K562 (cell line): ENCODE results near the gene DYRK1B. TPM values are rescaled to one million over a fixed set of nuclear protein-coding genes. Genes with fewer than 3 reads are reported as not detected.

ENCODE experiments used
- ATAC-seq: fragments of 200-7000 bp; cut with Tn5 transposase; 3 replicates; pipeline ENCODE4 v1.9.1; 2020; ENCODE audit warnings: moderate library complexity
- BruUV-seq: library from RNA; stranded (reverse); fragments of 400-500 nt; replicated peaks from 2 replicates; lab custom pipeline; 2021; lab: Mats Ljungman, UMichigan
- CTCF ChIA-PET: fragments of 300-600 bp; formaldehyde crosslinking; extraction: SDS; loops from one replicate; lab custom pipeline; 2021; ENCODE audit warnings: low intra/inter-chr PET ratio; lab: Yijun Ruan, JAX
- POLR2A ChIA-PET: fragments of 300-600, 350-650 bp; sonication (Branson Sonifier 250); formaldehyde crosslinking; extraction: SDS; loops from one replicate; lab custom pipeline; 2021; ENCODE audit warnings: antibody characterized with exemption, inconsistent platforms; lab: Yijun Ruan, JAX
- DNase-seq, 4 experiments: peaks; one replicate each; pipeline versions ENCODE4 v3.0.0 to v3.0.0-alpha.2; 2011 to 2018; ENCODE audit warnings: low spot score in 3 of 4, mixed read lengths in 3 of 4; ENCODE audit errors: extremely low read depth in 1 of 4
- FAIRE-seq: peaks from 2 replicates; lab custom pipeline; 2011; peaks lifted over from hg19 to GRCh38; lab: Jason Lieb, UNC
- H2AFZ ChIP-seq: 2 replicates; pipeline ENCODE4 v1.6.0; 2011; ENCODE audit warnings: low read depth, low read length, control low read depth, inconsistent platforms
- H3K27ac ChIP-seq: fragments of 200-600 bp; 3 replicates; pipeline ENCODE4 v1.8.0; 2011; ENCODE audit warnings: low read depth, mild to moderate bottlenecking, control low read depth, inconsistent platforms, low read length, moderate library complexity, mixed read lengths; ENCODE audit errors: extremely low read depth
- H3K27me3 ChIP-seq, 2 experiments: fragments of 300-600 bp in 1 of 2; 2 replicates in 1 of 2; 3 replicates in 1 of 2; pipeline versions ENCODE4 v1.6.0 to v1.8.0; 2011; ENCODE audit warnings: inconsistent platforms in 2 of 2, low read length in 2 of 2, mild to moderate bottlenecking in 1 of 2, mixed read lengths in 1 of 2, moderate library complexity in 1 of 2; ENCODE audit not compliant: control insufficient read depth in 2 of 2, insufficient read depth in 2 of 2
- H3K36me3 ChIP-seq: fragments of 300-600 bp; 3 replicates; pipeline ENCODE4 v1.8.0; 2011; ENCODE audit warnings: mild to moderate bottlenecking, low read length, inconsistent platforms; ENCODE audit not compliant: control insufficient read depth, insufficient read depth
- H3K4me1 ChIP-seq, 2 experiments: fragments of 200-600 bp in 1 of 2; replicated peaks in 1 of 2; 2 replicates in 1 of 2; 3 replicates in 1 of 2; pipeline versions ENCODE4 v1.5.1 to v1.8.0; 2011; ENCODE audit warnings: inconsistent platforms in 2 of 2, low read length in 2 of 2, mild to moderate bottlenecking in 1 of 2, mixed read lengths in 1 of 2, moderate library complexity in 1 of 2; ENCODE audit not compliant: control insufficient read depth in 2 of 2, insufficient read depth in 2 of 2
- H3K4me2 ChIP-seq: 2 replicates; pipeline ENCODE4 v1.6.1; 2011; ENCODE audit warnings: low read length, control low read depth, inconsistent platforms, mixed read lengths; ENCODE audit not compliant: insufficient read depth
- H3K4me3 ChIP-seq: fragments of 200-600 bp; sonication (generic), shearing (Covaris generic); 2 replicates; pipeline ENCODE4 v1.5.1; 2016; ENCODE audit warnings: control low read depth, inconsistent platforms
- H3K79me2 ChIP-seq: fragments of 200-600 bp; 3 replicates; pipeline ENCODE4 v1.8.0; 2011; ENCODE audit warnings: low read length, inconsistent platforms; ENCODE audit not compliant: control insufficient read depth, insufficient read depth
- H3K9ac ChIP-seq, 2 experiments: 2 replicates each; pipeline versions ENCODE4 v1.6.0 to v1.6.1; 2011; ENCODE audit warnings: low read depth in 2 of 2, low read length in 2 of 2, control low read depth in 1 of 2, inconsistent platforms in 1 of 2, mild to moderate bottlenecking in 1 of 2, mixed read lengths in 1 of 2; ENCODE audit not compliant: insufficient read depth in 1 of 2
- H3K9me1 ChIP-seq: one replicate; pipeline ENCODE4 v1.6.0; 2011; ENCODE audit warnings: inconsistent platforms, mild to moderate bottlenecking, low read length, moderate library complexity; ENCODE audit not compliant: control insufficient read depth, insufficient read depth
- H3K9me3 ChIP-seq: replicated peaks from 2 replicates; pipeline ENCODE4 v1.5.1; 2011; ENCODE audit warnings: low read depth, low read length, inconsistent platforms; ENCODE audit not compliant: control insufficient read depth, insufficient read depth
- H4K20me1 ChIP-seq: replicated peaks from 2 replicates; pipeline ENCODE4 v1.6.1; 2011; ENCODE audit warnings: low read length, inconsistent platforms, mixed read lengths; ENCODE audit not compliant: control insufficient read depth, insufficient read depth
- JUND ChIP-seq, 2 experiments: IDR thresholded peaks; 2 replicates in 1 of 2; 3 replicates in 1 of 2; pipeline ENCODE4 v1.6.1; 2011; ENCODE audit warnings: borderline replicate concordance in 2 of 2, low read depth in 2 of 2, low read length in 2 of 2, improper control_type of control experiment in 1 of 2, missing biosample characterization in 1 of 2, missing genetic modification characterization in 1 of 2, missing genetic modification reagents in 1 of 2
- MLX ChIP-seq, 2 experiments: fragments of 450-650 bp in 1 of 2; sonication (generic) in 1 of 2; formaldehyde crosslinking; conservative IDR thresholded peaks; 2 replicates each; pipeline versions ENCODE4 v1.4.0 to v1.8.1; 2020 to 2022; ENCODE audit warnings: mild to moderate bottlenecking in 1 of 2, missing genetic modification reagents in 1 of 2
- RBM25 ChIP-seq: fragments of 200-400 bp; formaldehyde crosslinking; IDR thresholded peaks from 2 replicates; pipeline ENCODE4 v1.6.1; 2018; ENCODE audit warnings: low read length, low read depth, moderate library complexity; ENCODE audit not compliant: severe bottlenecking
- ZNF121 ChIP-seq: sonication (generic); formaldehyde crosslinking; conservative IDR thresholded peaks from 2 replicates; pipeline ENCODE4 v1.8.0; 2022; ENCODE audit warnings: missing genetic modification reagents
- WGBS: fragments of 100-300 bp; shearing (Covaris generic); methylation state at CpG from one replicate; pipeline ENCODE4 v1.1.6; 2016; ENCODE audit warnings: low coverage, mixed read lengths; ENCODE audit not compliant: insufficient coverage; ENCODE audit errors: missing lambda C conversion rate; 5-methylcytosine and 5-hydroxymethylcytosine counted together
- in situ Hi-C: fragments of 300-500 bp; cut with MboI; formaldehyde crosslinking; loops from 4 replicates; pipeline ENCODE4 v1.15.0; 2018; ENCODE audit warnings: inconsistent platforms, mixed read lengths
- intact Hi-C: fragments of 100-400 bp; cut with micrococcal nuclease; formaldehyde crosslinking; loops from 2 replicates; pipeline ENCODE4 v1.14.2; 2022
- polyA plus RNA-seq, 8 experiments: library from polyadenylated mRNA; depleted of rRNA in 4 of 8; stranded (reverse) in 5 of 8; unstranded in 3 of 8; fragments of >200 nt; fragmentation: Nextera tagmentation in 2 of 8; fragmentation: Illumina TruSeq in 1 of 8; extraction: Ambion mirVana in 2 of 8; extraction: Trizol in 1 of 8; gene quantifications; 2 replicates each; pipeline versions ENCODE4 v1.2.1 to v1.2.3, GENCODE V29; 2011 to 2014; ENCODE audit warnings: inconsistent platforms in 1 of 8, missing spikeins in 1 of 8
- total RNA-seq, 7 experiments: library from RNA; depleted of rRNA in 6 of 7; stranded (reverse); fragments of >200 nt in 6 of 7; fragmentation: Illumina TruSeq in 2 of 7; extraction: Trizol in 2 of 7; gene quantifications; 2 replicates each; pipeline versions ENCODE4 v1.2.1 to v1.2.3, GENCODE V29; 2011 to 2021; ENCODE audit warnings: low replicate concordance in 1 of 7
- TF ChIP-seq, protein P1 (sequence below): fragments of 450-650 bp; IDR thresholded peaks from 2 replicates; pipeline ENCODE4 v1.6.1; 2017; ENCODE audit warnings: antibody characterized with exemption, mild to moderate bottlenecking

The DYRK1B gene
- total and polyA plus RNA-seq, 9 of the 15 experiments (the other 6 are each of a cell fraction or from before 2014, with no cell fraction given), result 0.91 to 5.2 (median 1.5) TPM; not detected in 2

DNA sequence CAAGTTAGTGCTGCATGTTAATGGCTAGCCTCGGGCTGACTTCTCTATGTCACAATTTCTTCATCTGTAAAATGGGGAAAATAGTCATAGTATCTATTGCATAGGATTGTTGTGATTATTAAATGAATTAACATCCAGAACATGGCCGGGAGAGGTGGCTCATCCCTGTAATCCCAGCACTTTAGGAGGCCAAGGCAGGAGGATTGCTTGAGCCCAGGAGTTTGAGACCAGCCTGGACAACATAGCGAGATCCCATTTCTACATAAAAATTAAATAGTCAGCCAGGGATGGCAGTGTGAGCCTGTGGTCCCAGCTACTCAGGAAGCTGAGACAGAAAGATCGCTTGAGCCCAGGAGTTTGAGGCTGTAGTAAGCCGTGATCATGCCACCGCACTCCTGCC, 34.0 kb upstream of the DYRK1B start:
- Histone ChIP-seq H2AFZ (no peak overlapping the region), H4K20me1 (no peaks in the 10 kb centered on the region; the same call in none of the 2 replicates)
- intact Hi-C loops, result no loop called here
- TF ChIP-seq, protein P1, sequence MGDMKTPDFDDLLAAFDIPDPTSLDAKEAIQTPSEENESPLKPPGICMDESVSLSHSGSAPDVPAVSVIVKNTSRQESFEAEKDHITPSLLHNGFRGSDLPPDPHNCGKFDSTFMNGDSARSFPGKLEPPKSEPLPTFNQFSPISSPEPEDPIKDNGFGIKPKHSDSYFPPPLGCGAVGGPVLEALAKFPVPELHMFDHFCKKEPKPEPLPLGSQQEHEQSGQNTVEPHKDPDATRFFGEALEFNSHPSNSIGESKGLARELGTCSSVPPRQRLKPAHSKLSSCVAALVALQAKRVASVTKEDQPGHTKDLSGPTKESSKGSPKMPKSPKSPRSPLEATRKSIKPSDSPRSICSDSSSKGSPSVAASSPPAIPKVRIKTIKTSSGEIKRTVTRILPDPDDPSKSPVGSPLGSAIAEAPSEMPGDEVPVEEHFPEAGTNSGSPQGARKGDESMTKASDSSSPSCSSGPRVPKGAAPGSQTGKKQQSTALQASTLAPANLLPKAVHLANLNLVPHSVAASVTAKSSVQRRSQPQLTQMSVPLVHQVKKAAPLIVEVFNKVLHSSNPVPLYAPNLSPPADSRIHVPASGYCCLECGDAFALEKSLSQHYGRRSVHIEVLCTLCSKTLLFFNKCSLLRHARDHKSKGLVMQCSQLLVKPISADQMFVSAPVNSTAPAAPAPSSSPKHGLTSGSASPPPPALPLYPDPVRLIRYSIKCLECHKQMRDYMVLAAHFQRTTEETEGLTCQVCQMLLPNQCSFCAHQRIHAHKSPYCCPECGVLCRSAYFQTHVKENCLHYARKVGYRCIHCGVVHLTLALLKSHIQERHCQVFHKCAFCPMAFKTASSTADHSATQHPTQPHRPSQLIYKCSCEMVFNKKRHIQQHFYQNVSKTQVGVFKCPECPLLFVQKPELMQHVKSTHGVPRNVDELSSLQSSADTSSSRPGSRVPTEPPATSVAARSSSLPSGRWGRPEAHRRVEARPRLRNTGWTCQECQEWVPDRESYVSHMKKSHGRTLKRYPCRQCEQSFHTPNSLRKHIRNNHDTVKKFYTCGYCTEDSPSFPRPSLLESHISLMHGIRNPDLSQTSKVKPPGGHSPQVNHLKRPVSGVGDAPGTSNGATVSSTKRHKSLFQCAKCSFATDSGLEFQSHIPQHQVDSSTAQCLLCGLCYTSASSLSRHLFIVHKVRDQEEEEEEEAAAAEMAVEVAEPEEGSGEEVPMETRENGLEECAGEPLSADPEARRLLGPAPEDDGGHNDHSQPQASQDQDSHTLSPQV, result no peak
- TF ChIP-seq RBM25 (peak; percentile 23), MLX (CRISPR knock-in tag; conservative IDR thresholded peaks at IDR 0.05) (no peak), ZNF121 (CRISPR knock-in tag) (peak; percentile 86), JUND (IDR thresholded peaks at IDR 0.05; ENCODE audit: borderline replicate concordance, low read depth, low read length) (no peak), JUND (tag; IDR thresholded peaks at IDR 0.05; ENCODE audit: borderline replicate concordance, low read depth, low read length) (no peak)
- TF ChIP-seq, all 486 proteins: peak for 2
- ChIA-PET POLR2A (no interaction called here), CTCF (interaction anchor here (0.6 kb wide), 1 partner anchor 75 kb away, joined by 4 read pairs; no protein-coding TSS in a partner anchor)
- ATAC-seq (no peak), FAIRE-seq (no peak), DNase-seq (no peak)
- no peak overlapping the region for H3K9ac ChIP-seq
- no TSS peak for BruUV-seq
- no peak overlapping the region for H3K4me3 ChIP-seq
- H3K4me2 ChIP-seq, result no peak overlapping the region
- no peaks in the 10 kb centered on the region for H3K36me3 ChIP-seq
- no peaks in the 10 kb centered on the region for H3K79me2 ChIP-seq
- in situ Hi-C loops, result no loop called here
- H3K27me3 ChIP-seq, result peaks cover 18 to 52% of the 10 kb centered on the region in 2 experiments
- no peaks in the 10 kb centered on the region for H3K9me1 ChIP-seq
- no peaks in the 10 kb centered on the region for H3K9me3 ChIP-seq
- H3K4me1 ChIP-seq, result peaks cover 0 to 13% of the 10 kb centered on the region in 2 experiments; a peak in 2 of 5 replicates
- no peak overlapping the region for H3K27ac ChIP-seq
- 11% methylated on average over 6 of the region's 6 CpGs for WGBS
